CD4-positive, CD25-positive, alpha-beta regulatory T cell (primary cell): Measurements from ENCODE around the gene HIPK1. TPM values are rescaled to one million over a fixed set of nuclear protein-coding genes. Genes with fewer than 3 reads are reported as not detected.

Experiments used
- ATAC-seq, 2 donors: fragments of 150-1000 bp; cut with Tn5 transposase; one replicate each; pipeline ENCODE4 v1.10.0; 2021; ENCODE audit warnings: low read depth in 2 of 2, moderate number of reproducible peaks in 2 of 2, moderate library complexity in 1 of 2
- DNase-seq, 3 donors: peaks; one replicate each; pipeline versions ENCODE4 v3.0.0 to v3.0.0-alpha.2; 2012 to 2022; ENCODE audit warnings: mixed read lengths in 1 of 3
- H3K27ac ChIP-seq: one replicate; pipeline ENCODE4 v1.7.0; 2013; ENCODE audit warnings: mild to moderate bottlenecking, low read length; ENCODE audit not compliant: insufficient read depth, poor library complexity, severe bottlenecking
- H3K27me3 ChIP-seq: one replicate; pipeline ENCODE4 v1.7.0; 2013; ENCODE audit warnings: low read length; ENCODE audit not compliant: control insufficient read depth, insufficient read depth
- H3K36me3 ChIP-seq: one replicate; pipeline ENCODE4 v1.7.0; 2013; ENCODE audit warnings: mild to moderate bottlenecking, low read length, moderate library complexity; ENCODE audit not compliant: control insufficient read depth, insufficient read depth
- H3K4me1 ChIP-seq: 2 replicates; pipeline ENCODE4 v1.7.0; 2013; ENCODE audit warnings: mild to moderate bottlenecking, low read length; ENCODE audit not compliant: insufficient read depth, control insufficient read depth, poor library complexity, severe bottlenecking
- H3K4me3 ChIP-seq: one replicate; pipeline ENCODE4 v1.7.0; 2013; ENCODE audit warnings: low read depth, mild to moderate bottlenecking, low read length, moderate library complexity
- H3K9me3 ChIP-seq, 2 experiments: 1 replicate in 1 of 2; 2 replicates in 1 of 2; pipeline ENCODE4 v1.7.0; 2013; ENCODE audit warnings: low read length in 2 of 2, mild to moderate bottlenecking in 1 of 2, moderate library complexity in 1 of 2; ENCODE audit not compliant: control insufficient read depth in 2 of 2
- H3K27ac Mint-ChIP-seq, 3 donors: one replicate each; pipeline ENCODE4 v1.8.0; 2020 to 2022; ENCODE audit warnings: mild to moderate bottlenecking in 3 of 3, mixed read lengths in 3 of 3, moderate library complexity in 2 of 3
- H3K27me3 Mint-ChIP-seq: one replicate; pipeline ENCODE4 v1.8.0; 2022; ENCODE audit warnings: mild to moderate bottlenecking, mixed read lengths
- H3K36me3 Mint-ChIP-seq: one replicate; pipeline ENCODE4 v1.8.0; 2020; ENCODE audit warnings: mixed read lengths
- H3K4me1 Mint-ChIP-seq, 4 donors: one replicate each; pipeline ENCODE4 v1.8.0; 2020 to 2022; ENCODE audit warnings: mixed read lengths in 4 of 4, mild to moderate bottlenecking in 1 of 4
- H3K4me3 Mint-ChIP-seq, 4 donors: one replicate each; pipeline ENCODE4 v1.8.0; 2020 to 2022; ENCODE audit warnings: mild to moderate bottlenecking in 4 of 4, mixed read lengths in 4 of 4, moderate library complexity in 3 of 4
- H3K9me3 Mint-ChIP-seq, 7 donors: one replicate each; pipeline ENCODE4 v1.8.0; 2020 to 2022; ENCODE audit warnings: mixed read lengths in 7 of 7, mild to moderate bottlenecking in 3 of 7, moderate library complexity in 2 of 7
- polyA plus RNA-seq, 4 donors: library from polyadenylated mRNA; unstranded; fragments of 300-500 nt; fragmentation: Illumina TruSeq; gene quantifications; one replicate each; pipeline ENCODE4 v1.2.3, GENCODE V29; 2021
- total RNA-seq: library from RNA; stranded (reverse); gene quantifications from one replicate; pipeline ENCODE4 v1.2.3, GENCODE V29; 2022

Gene HIPK1
- total and polyA plus RNA-seq, 5 donors from 2014 or later, result 8.6 to 189 (median 12.0) TPM

DNA sequence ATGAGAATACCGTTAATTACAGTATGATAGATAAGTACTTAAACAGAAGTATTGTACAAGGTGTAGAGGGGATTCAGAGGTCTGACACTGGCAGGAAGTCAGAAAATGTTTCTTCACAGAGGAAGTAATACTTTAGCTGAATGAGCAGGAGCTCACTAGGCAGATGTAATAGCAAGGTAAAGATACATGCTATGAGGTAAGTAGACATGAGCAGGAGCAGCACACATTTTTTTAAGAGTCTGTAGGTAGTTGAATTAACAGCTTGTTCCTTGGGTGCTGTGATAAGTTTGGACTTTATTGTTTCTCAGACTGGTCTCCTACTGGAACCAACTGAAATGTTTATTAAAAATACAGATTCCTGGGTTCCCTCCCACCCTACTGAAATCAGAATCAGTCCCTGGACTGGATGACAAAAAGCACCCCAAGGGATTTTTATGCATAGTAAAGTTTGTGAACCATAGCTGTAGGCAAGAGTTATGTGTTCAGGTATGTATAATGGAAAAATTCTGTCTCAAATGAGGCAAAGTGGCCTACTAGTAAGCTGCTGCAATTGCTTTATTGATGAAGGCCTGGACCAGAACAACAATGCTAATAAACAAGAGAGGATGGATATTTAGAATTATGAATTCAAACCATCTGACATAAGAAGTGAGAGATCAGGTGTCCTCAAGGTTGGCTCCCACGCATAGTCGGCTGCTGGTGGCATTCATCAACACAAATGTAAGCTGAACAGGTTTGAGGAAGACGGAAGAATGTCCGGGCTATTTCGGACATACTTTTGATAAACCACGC, 25.4 kb upstream of the HIPK1 start:
- H3K27me3 ChIP-seq, result no peaks in the 10 kb centered on the region
- Mint-ChIP-seq H3K4me1 (peaks cover 23 to 84% (median 60%) of the 10 kb centered on the region in 4 donors), H3K4me3 (peak overlapping the region; percentile 94 to 100 (median 98)), H3K36me3 (peaks cover 50% of the 10 kb centered on the region), H3K27ac (peak overlapping the region; percentile 94 to 100 (median 99)), H3K27me3 (no peaks in the 10 kb centered on the region), H3K9me3 (no peaks in the 10 kb centered on the region)
- H3K27ac ChIP-seq, result peak overlapping the region; percentile 97
- H3K9me3 ChIP-seq, result no peaks in the 10 kb centered on the region
- peak overlapping the region; percentile 97 for H3K4me3 ChIP-seq
- ATAC-seq, result no peak
- H3K4me1 ChIP-seq, result peaks cover 36% of the 10 kb centered on the region
- DNase-seq, result peak in 2 of 3 donors; percentile 27 to 67
- peaks cover 42% of the 10 kb centered on the region for H3K36me3 ChIP-seq

DNA sequence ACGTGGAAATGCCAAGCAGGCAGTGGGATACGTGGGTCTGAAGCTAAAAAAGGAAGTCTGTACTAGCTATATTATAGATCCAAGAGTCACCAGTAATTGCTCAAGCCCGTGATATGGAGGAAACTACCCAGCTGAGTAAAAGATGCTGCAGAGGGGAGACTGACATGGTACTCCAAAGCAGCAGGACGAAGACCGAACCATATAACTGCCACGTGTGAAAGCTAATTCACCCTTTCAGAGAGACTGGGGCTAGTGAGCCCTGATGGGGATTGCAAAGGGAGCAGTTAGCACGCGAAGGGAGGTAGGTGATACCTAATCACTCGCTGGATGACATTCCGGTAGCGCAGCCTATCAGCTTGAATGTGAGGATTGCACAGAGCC, 24.8 kb upstream of the HIPK1 start:
- Histone ChIP-seq H3K4me3 (peak overlapping the region; percentile 97), H3K4me1 (peaks cover 36% of the 10 kb centered on the region), H3K27me3 (no peaks in the 10 kb centered on the region), H3K27ac (peak overlapping the region; percentile 97), H3K36me3 (peaks cover 37% of the 10 kb centered on the region), H3K9me3 (no peaks in the 10 kb centered on the region)
- Mint-ChIP-seq H3K4me3 (peak overlapping the region; percentile 94 to 100 (median 98)), H3K9me3 (no peaks in the 10 kb centered on the region), H3K36me3 (peaks cover 45% of the 10 kb centered on the region), H3K4me1 (peaks cover 17 to 80% (median 55%) of the 10 kb centered on the region in 4 donors), H3K27me3 (no peaks in the 10 kb centered on the region), H3K27ac (peak overlapping the region; percentile 99 to 100 (median 100))
- DNase-seq (no peak), ATAC-seq (peak; percentile 32 to 40)

DNA sequence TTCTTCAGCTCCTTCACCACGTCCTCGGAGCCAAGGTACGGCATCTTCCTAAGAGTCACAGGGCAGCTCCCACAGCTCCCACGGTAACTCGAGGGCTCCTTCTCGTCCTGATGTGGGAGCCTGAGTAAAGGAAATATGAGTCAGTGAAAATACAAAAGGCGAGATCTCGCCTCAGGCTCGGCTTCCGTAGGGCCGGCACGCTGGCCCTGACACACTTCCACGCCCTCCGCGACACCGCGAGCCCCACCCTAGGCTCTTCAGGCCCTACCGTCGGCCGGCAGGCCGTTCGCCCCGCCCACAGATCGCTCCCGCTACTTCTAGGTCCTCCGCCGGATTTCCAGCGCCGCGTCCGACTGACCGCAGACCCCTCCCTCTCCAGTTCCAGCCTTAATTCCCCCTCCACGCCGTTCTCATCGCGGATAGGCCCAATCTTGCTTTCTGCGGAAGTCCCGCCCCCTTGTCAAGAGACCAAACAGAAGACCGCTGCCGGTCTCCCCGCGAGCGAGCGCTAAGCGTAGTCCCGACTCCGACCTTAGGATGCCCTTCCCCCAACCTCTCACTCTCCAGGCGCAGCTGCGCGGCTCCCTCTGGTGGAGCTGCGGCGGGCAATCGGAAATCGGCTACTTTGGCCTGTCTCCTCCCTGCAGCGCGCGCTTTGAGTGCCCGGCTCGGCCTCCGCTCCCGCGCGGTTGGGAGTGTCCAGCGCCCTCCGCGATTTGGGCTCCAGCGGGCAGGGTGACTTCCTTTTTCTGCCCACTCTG, 24.3 kb upstream of the HIPK1 start, which contains the start of the genes AP4B1 and DCLRE1B:
Gene AP4B1, minus strand, starts transcription at position 126 of the 761 bp plus-strand sequence. Its CDS starts 82 bp downstream, at position 44.
Gene DCLRE1B, plus strand, starts transcription at position 653 of the 761 bp plus-strand sequence. CDS start 261 bp downstream, outside the sequence.
- peaks cover 36% of the 10 kb centered on the region for H3K4me1 ChIP-seq
- no peaks in the 10 kb centered on the region for H3K9me3 Mint-ChIP-seq
- ATAC-seq (peak; percentile 93 to 95), DNase-seq (peak; percentile 97 to 100 (median 97))
- H3K27me3 Mint-ChIP-seq, result no peaks in the 10 kb centered on the region
- H3K36me3 Mint-ChIP-seq, result peaks cover 40% of the 10 kb centered on the region
- H3K4me3 ChIP-seq, result peak within 1 kb of the TSS; percentile 97
- peak within 1 kb of the TSS; percentile 94 to 100 (median 98) for H3K4me3 Mint-ChIP-seq
- H3K27ac ChIP-seq, result peak within 1 kb of the TSS; percentile 97
- no peaks in the 10 kb centered on the region for H3K9me3 ChIP-seq
- H3K27ac Mint-ChIP-seq, result peak within 1 kb of the TSS; percentile 99 to 100 (median 100)
- no peaks in the 10 kb centered on the region for H3K27me3 ChIP-seq
- peaks cover 12 to 74% (median 49%) of the 10 kb centered on the region in 4 donors for H3K4me1 Mint-ChIP-seq
- H3K36me3 ChIP-seq, result peaks cover 32% of the 10 kb centered on the region

DNA sequence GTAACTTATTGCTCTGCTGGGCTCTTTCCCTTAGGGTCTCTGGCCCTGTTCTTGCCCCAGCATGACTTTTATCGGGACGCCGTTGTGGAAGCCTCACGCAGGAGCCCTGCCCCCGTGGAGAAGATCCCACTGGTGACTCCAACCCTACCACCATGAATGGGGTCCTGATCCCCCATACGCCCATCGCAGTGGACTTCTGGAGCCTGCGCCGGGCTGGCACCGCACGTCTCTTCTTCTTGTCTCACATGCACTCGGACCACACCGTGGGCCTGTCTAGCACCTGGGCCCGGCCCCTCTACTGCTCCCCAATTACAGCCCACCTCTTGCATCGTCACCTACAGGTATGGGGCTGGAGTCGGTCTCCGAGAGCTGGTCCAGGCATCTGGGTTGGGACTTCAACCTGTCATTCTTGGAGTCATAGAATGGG, 23.7 kb upstream of the HIPK1 start:
- Histone ChIP-seq H3K27ac (peak overlapping the region; percentile 97), H3K4me3 (peak overlapping the region; percentile 97), H3K36me3 (peaks cover 32% of the 10 kb centered on the region), H3K27me3 (no peaks in the 10 kb centered on the region), H3K4me1 (peaks cover 36% of the 10 kb centered on the region), H3K9me3 (no peaks in the 10 kb centered on the region)
- no peaks in the 10 kb centered on the region for H3K27me3 Mint-ChIP-seq
- H3K27ac Mint-ChIP-seq, result peak overlapping the region; percentile 99 to 100 (median 100)
- no peaks in the 10 kb centered on the region for H3K9me3 Mint-ChIP-seq
- H3K4me1 Mint-ChIP-seq, result peaks cover 16 to 69% (median 47%) of the 10 kb centered on the region in 4 donors
- ATAC-seq (no peak), DNase-seq (no peak)
- H3K36me3 Mint-ChIP-seq, result peaks cover 40% of the 10 kb centered on the region
- H3K4me3 Mint-ChIP-seq, result peak overlapping the region; percentile 94 to 100 (median 98)

DNA sequence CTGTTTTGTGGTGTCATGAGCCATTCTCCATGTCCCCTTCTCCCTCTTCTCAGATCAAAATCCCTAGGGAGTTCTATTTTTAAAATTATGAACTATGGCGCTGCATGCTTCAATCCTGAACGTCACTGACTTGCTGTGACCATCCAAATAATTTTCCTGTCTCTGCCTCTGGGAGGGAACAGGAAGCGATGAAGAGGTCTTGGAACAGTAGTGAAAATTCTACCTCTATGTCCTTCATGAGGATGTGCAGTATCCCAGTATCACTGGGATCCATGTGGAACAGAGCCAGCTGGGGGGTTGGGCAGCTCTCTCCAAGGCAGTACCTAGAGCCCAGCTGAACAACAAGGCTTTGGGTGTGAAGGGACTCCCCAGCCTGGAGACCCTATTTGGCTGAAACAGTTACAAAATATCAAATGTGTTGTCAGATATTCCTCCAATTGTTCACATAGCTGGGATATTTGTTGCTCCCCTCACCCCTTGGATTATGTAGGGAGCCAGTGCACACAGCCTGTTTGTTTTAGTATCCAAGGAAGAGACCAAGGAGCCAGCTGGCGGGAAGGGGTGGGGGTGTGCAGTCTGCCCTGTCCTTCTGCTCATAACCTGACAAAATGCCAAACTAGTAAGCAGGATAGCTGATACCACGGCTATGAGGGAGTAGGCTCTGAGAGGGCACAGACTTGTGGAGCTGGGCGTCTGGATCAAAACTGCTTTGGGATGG, 16.4 kb upstream of the HIPK1 start:
- H3K27ac ChIP-seq, result no peak overlapping the region
- peaks cover 39% of the 10 kb centered on the region for H3K36me3 Mint-ChIP-seq
- peaks cover 0 to 1% (median 0%) of the 10 kb centered on the region in 7 donors for H3K9me3 Mint-ChIP-seq
- no peaks in the 10 kb centered on the region for H3K27me3 Mint-ChIP-seq
- H3K36me3 ChIP-seq, result peaks cover 35% of the 10 kb centered on the region
- H3K4me1 Mint-ChIP-seq, result peaks cover 5 to 14% (median 10%) of the 10 kb centered on the region in 4 donors
- peak overlapping the region in 1 of 3 donors; percentile 65 for H3K27ac Mint-ChIP-seq
- H3K27me3 ChIP-seq, result no peaks in the 10 kb centered on the region
- H3K4me1 ChIP-seq, result no peaks in the 10 kb centered on the region
- ATAC-seq, result no peak
- no peaks in the 10 kb centered on the region for H3K9me3 ChIP-seq
- no peak overlapping the region for H3K4me3 ChIP-seq
- DNase-seq, result no peak
- H3K4me3 Mint-ChIP-seq, result no peak overlapping the region

DNA sequence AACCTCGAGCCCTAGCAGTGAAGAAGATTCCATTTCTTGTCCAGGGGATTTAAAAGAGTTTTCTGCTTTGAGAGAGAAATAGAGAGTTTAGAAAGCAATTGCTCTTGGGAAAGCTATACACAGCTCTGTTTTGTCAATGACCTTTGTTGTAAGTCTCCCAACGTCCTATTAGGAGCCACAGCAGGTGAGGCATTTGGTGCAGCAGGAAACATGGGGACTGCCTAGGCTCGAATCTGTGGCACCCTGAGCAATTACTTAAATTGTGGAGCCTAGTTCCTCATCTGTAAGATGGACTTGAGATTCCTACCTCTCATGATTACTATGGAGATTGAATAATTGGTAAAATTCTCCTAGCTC, 15.8 kb upstream of the HIPK1 start:
- H3K9me3 ChIP-seq, result no peaks in the 10 kb centered on the region
- H3K4me3 ChIP-seq, result no peak overlapping the region
- Mint-ChIP-seq H3K9me3 (peaks cover 0 to 1% (median 0%) of the 10 kb centered on the region in 7 donors), H3K4me3 (no peak overlapping the region), H3K4me1 (peaks cover 2 to 17% (median 9%) of the 10 kb centered on the region in 4 donors), H3K36me3 (peaks cover 40% of the 10 kb centered on the region), H3K27ac (peak overlapping the region in 1 of 3 donors; percentile 65), H3K27me3 (no peaks in the 10 kb centered on the region)
- no peaks in the 10 kb centered on the region for H3K4me1 ChIP-seq
- H3K27me3 ChIP-seq, result no peaks in the 10 kb centered on the region
- H3K27ac ChIP-seq, result no peak overlapping the region
- no peak for DNase-seq
- peaks cover 33% of the 10 kb centered on the region for H3K36me3 ChIP-seq
- ATAC-seq, result no peak
